IPS-15b (cell line): ENCODE data around the gene NUCKS1.

Source experiments
- H3K27me3 ChIP-seq: one replicate; pipeline ENCODE4 v1.6.1; 2013; ENCODE audit warnings: low read length; ENCODE audit not compliant: control insufficient read depth, insufficient read depth
- H3K36me3 ChIP-seq: one replicate; pipeline ENCODE4 v1.6.1; 2013; ENCODE audit warnings: low read length; ENCODE audit not compliant: control insufficient read depth, insufficient read depth
- H3K4me1 ChIP-seq: one replicate; pipeline ENCODE4 v1.6.1; 2013; ENCODE audit warnings: mild to moderate bottlenecking, low read length; ENCODE audit not compliant: control insufficient read depth, insufficient read depth
- H3K4me3 ChIP-seq: one replicate; pipeline ENCODE4 v1.5.1; 2013; ENCODE audit warnings: low read depth, low read length
- H3K9ac ChIP-seq: one replicate; pipeline ENCODE4 v1.6.1; 2013; ENCODE audit warnings: low read depth, mild to moderate bottlenecking, low read length
- H3K9me3 ChIP-seq: one replicate; pipeline ENCODE4 v1.6.1; 2013; ENCODE audit warnings: mild to moderate bottlenecking, low read length; ENCODE audit not compliant: control insufficient read depth, insufficient read depth

NUCKS1 gene

DNA sequence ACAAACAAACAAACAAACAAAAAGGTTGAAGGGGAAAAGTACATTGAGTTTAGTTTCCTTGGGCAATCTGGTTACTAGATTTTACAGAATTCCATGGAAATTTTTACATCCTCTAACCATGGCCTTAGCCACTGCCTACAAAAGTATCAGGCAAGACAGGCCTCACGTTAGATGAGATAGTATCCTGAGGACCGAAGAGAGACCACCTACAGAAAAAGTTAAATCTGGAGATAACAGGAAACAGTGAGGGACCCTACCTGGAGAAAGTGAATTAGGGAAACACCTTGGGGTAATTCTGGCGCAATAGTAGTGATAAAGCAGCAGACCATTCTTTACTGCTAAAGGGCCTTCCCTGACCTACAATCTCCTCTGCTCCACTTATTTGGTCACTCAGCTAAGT is 16.6 kb upstream of the NUCKS1 start:
- Histone ChIP-seq H3K4me3 (no peak overlapping the region), H3K4me1 (no peaks in the 10 kb centered on the region)

DNA sequence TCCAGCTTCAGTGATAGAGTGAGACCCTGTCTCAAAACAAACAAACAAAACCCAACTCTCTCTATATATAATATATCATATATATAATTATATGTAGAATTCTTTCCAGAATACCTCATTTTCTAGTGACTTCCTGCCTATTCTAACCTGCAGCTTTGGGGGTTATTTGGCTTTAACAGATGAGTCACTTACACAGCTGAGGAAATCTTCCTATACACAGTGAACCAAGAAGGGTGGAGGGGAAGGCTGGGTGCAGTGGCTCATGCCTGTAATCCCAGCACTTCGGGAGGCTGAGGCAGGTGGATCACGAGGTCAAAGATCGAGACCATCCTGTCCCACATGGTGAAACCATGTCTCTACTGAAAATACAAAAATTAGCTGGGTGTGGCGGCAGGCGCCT is 16.1 kb upstream of the NUCKS1 start:
- Histone ChIP-seq H3K4me3 (no peak overlapping the region), H3K9ac (no peak overlapping the region), H3K4me1 (no peaks in the 10 kb centered on the region), H3K36me3 (no peaks in the 10 kb centered on the region), H3K27me3 (no peaks in the 10 kb centered on the region), H3K9me3 (no peaks in the 10 kb centered on the region)

More for the DNA sequence above, 16.6 kb upstream of the NUCKS1 start:
- H3K27me3 ChIP-seq: no peaks in the 10 kb centered on the region
- H3K36me3 ChIP-seq: no peaks in the 10 kb centered on the region
- no peak overlapping the region for H3K9ac ChIP-seq
- no peaks in the 10 kb centered on the region for H3K9me3 ChIP-seq

DNA sequence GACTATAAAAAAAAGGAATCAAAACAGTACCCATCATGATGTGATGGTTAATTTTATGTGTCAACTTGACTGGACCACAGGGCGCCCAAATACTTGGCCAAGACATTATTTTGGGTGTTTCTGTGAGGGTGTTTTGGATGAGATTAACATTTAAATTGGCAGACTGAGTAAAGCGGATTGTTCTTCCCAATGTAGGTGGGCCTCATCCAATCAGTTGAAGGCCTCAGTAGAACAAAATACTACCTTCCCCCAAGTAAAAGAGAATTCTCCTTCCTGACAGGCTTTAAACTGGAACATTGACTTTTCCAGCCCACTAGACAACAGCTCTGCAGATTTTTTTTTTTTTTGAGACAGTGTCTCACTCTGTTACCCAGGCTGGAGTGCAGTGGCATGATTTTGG is 14.6 kb upstream of the NUCKS1 start:
- Histone ChIP-seq H3K27me3 (no peaks in the 10 kb centered on the region), H3K36me3 (no peaks in the 10 kb centered on the region), H3K9ac (no peak overlapping the region), H3K4me3 (no peak overlapping the region), H3K4me1 (no peaks in the 10 kb centered on the region), H3K9me3 (no peaks in the 10 kb centered on the region)

DNA sequence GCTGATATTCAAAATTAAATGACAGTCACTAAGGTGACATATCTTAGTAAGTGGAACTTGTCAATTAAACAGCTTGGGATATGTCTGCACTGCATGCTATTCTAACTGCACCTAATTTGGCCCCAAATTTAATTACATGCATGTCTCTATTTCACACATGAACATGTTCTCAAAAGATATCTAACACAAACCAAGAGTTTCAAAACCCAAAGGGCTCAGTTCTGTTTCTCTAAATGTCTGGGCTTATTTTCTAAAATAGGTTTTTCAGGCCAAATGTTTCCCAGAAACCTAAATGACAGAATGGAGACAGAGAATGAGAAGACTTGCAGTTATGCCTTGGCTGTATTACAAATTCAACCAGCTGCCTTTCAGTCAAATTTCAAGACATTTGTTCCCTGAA is 14.0 kb upstream of the NUCKS1 start:
- Histone ChIP-seq H3K4me1 (no peaks in the 10 kb centered on the region), H3K36me3 (no peaks in the 10 kb centered on the region), H3K4me3 (no peak overlapping the region), H3K9ac (no peak overlapping the region), H3K9me3 (no peaks in the 10 kb centered on the region), H3K27me3 (no peaks in the 10 kb centered on the region)

DNA sequence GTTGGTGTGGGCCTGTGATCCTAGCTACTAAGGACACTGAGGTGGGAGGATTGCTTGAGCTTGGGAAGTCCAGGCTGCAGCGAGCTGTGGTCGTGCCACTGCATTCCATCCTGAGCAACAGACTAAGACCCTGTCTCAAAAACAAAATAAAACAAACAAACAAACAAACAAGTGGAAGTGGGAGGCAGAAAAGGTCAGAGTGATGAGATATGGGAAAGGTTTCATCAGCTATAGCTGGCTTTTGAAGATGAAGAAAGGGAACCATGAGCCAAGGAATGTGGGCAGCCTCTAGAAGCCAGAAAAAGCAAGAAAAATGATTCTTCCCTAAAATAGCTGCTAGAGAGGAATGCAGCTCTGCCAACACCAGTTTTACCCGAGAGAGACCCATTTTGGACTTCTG is 10.6 kb upstream of the NUCKS1 start:
- Histone ChIP-seq H3K9me3 (no peaks in the 10 kb centered on the region), H3K9ac (no peak overlapping the region), H3K27me3 (no peaks in the 10 kb centered on the region), H3K4me1 (no peaks in the 10 kb centered on the region), H3K36me3 (no peaks in the 10 kb centered on the region), H3K4me3 (no peak overlapping the region)

DNA sequence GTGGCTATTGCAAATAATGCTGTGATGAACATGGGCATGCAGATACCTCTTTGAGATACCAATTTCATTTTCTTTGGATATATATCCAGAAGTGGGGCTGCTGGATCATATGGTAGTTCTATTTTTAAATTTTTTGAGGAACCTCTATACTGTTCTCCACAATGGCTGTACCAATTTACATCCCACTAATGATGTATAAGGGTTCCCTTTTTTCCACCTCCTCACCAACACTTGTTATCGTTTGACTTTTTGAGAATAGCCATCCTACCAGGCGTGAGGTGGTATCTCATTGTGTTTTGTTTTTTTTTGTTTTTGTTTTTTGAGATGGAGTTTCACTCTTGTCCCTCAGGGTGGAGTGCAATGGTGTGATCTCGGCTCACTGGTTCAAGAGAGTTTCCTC is 6.6 kb upstream of the NUCKS1 start:
- H3K9me3 ChIP-seq: no peaks in the 10 kb centered on the region
- no peaks in the 10 kb centered on the region for H3K27me3 ChIP-seq
- no peaks in the 10 kb centered on the region for H3K36me3 ChIP-seq
- no peaks in the 10 kb centered on the region for H3K4me1 ChIP-seq
- H3K9ac ChIP-seq: no peak overlapping the region
- H3K4me3 ChIP-seq: no peak overlapping the region

DNA sequence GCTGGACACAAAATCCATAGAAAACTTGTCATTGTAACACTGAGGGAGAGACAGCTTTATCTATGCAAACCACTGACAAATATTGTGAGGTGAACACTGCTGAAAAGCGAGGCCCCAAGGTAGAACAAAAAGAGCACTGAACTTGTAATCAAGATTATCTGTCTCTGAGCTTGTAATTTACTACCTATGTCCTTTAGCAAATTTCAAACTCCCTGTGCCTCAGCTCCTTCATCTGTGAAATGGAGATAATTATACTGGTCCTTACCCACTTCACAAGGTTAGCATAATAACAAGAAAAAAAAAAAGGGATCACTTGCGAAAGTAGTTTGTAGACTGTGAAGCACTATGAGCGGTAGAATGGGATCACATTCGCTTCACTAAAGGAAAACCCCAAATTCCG is 4.9 kb upstream of the NUCKS1 start:
- Histone ChIP-seq H3K27me3 (no peaks in the 10 kb centered on the region), H3K9me3 (no peaks in the 10 kb centered on the region), H3K4me3 (no peak overlapping the region), H3K4me1 (peaks cover 4% of the 10 kb centered on the region), H3K36me3 (no peaks in the 10 kb centered on the region), H3K9ac (no peak overlapping the region)

DNA sequence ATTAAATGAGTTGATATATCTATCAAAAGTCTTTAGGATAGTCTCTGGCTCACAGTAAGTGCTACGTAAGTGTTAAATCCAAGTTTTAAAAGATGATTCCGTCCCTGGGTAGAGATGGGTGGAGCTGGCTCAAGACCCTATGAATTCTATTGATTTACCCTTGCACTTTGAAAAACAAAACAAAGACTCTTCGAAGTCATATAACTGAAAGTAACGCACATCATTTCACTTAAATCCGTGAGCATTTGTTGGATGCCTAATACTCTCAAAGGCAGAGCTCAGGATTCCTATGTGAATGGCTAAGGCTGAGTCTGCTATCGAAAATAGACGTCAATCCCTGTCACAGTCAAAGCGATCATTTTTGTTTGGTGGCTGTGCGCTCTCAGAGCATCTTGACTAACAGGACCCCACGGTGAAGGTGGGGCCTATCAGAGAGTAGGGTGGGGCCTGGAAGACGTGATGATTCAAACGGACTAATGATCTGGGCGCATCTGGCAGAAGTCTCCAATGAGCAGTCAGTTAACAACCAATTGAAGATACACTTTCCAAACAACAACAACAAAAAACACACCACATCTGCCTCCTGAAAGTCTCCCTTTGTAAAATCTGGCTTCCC is 1.2 kb upstream of the NUCKS1 start:
- H3K4me3 ChIP-seq: peak overlapping the region; percentile 65
- H3K27me3 ChIP-seq: no peaks in the 10 kb centered on the region
- peaks cover 13% of the 10 kb centered on the region for H3K4me1 ChIP-seq
- no peak overlapping the region for H3K9ac ChIP-seq
- no peaks in the 10 kb centered on the region for H3K9me3 ChIP-seq
- no peaks in the 10 kb centered on the region for H3K36me3 ChIP-seq

DNA sequence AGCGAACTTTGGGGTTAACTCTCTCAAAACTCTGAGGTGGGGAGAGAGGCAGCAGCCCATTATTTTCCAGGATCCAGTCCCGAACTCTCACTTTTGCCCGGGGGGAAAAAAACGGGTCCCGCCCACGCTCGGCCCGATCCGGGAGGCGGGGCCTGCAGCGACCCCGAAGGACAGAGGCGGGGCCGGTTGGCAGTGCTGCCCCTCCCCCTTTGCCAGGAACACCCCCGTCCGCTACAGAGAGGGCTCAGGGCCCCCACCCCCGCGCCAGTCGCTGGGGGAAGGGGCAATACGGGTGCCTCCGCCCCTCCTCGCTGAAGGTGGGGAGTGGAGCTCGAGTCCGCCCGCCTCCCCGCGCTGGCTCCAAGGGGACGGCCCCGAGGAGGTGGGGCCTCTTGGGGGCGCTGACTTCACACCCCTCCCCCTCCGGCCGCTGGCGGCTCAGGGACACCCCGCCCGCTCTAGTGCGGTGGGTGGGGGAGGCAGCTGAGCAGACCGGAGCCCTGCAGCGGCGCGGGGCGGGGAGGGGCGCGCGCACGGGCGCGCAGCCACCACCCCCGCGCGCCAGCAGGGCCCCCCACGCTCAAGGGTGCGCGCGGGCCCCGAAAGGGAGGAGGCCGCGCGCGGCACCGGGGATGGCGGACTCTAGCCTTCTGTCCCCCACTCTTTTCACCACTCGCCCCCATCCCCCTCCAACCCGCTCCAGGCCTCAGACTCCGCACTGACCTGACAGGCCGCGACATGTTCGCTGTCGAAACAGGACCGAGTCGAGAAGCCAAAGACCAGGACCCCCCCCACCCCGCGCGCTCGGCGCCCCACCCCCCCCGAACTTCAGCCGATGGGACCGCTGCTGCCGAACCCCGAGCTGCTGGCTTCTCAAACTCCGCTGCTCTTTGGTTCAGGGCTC is 496 bp downstream of the NUCKS1 start:
- H3K4me3 ChIP-seq: peak overlapping the region; percentile 88
- no peaks in the 10 kb centered on the region for H3K36me3 ChIP-seq
- peak overlapping the region; percentile 82 for H3K9ac ChIP-seq
- no peaks in the 10 kb centered on the region for H3K27me3 ChIP-seq
- no peaks in the 10 kb centered on the region for H3K9me3 ChIP-seq
- peaks cover 21% of the 10 kb centered on the region for H3K4me1 ChIP-seq

DNA sequence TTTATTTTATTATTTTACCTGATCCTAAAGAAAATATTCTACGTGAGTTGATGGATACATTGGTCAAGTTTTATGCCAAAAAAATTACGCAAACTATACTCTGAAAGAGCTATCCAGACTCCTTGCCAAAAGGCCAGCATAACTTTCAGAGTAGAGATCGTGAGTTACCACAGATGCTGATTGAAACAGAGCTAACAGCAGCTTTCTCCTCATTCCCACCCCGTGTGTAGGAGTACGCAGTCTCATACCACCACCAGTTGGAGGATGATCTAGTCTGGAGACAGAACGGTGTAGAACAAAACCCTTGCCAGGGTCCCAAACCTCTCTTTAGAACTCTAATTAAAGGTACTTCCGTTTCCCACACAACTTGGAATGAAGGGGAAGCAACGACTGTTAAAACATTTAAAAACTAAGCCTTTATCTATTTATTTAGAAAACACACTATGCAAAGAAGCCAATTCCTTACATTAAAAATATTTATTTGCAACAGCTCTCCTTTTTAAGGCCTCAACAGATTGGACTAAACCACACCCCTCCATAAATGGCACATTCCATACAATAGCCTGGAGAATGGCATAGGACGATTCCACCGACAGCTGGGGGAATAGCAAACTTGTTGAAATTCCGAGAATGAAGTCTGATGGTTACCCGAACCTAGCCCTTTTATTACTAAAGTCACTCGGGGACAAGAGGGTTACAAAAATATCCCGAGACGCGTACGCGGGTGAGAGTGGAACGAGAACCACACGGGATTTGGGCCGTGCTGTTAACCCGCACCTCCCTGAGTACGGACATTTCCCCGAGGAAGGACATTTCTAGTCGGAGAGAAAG is 1.4 kb downstream of the NUCKS1 start:
- Histone ChIP-seq H3K4me1 (peaks cover 29% of the 10 kb centered on the region), H3K4me3 (peak overlapping the region; percentile 88), H3K36me3 (no peaks in the 10 kb centered on the region), H3K9me3 (no peaks in the 10 kb centered on the region), H3K27me3 (no peaks in the 10 kb centered on the region), H3K9ac (peak overlapping the region; percentile 68)

DNA sequence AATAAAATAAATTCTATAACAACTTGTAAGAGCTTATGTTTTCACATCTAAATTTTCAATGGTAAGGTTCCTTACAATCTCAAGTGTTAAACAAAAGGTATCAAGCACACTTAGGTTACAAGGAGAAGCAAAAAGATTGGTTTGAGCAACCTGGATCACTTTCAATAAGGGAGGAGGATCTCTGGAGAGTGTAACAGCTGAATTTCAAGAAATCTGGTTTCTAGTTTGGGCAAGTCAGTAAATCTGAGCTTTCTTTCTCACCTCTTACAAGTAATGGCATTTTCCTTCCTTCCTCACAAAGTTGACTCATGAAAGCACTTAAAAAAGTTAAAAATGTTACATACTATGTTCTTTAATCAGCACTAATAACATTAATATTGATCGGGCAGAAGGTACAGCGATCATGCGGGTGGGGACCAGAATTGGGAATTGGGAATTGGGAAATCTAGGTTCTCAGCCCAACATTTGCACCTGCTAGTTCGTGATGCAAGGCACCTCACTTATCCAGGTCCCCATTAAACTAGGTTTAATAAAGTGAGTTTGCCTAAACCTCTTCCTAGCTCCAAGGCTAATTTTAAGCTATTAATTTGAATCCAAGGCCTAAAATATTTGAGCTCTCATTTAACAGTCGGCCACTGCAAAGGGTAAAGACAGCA is 3.1 kb downstream of the NUCKS1 start:
- H3K9ac ChIP-seq: peak overlapping the region; percentile 3
- peak overlapping the region; percentile 88 for H3K4me3 ChIP-seq
- peaks cover 37% of the 10 kb centered on the region for H3K4me1 ChIP-seq
- no peaks in the 10 kb centered on the region for H3K27me3 ChIP-seq
- no peaks in the 10 kb centered on the region for H3K36me3 ChIP-seq
- H3K9me3 ChIP-seq: no peaks in the 10 kb centered on the region
